ENCODE data around the gene THTPA.

Gene THTPA

GRCh38 chr14:23564181-23564812, 8.2 kb downstream of the THTPA start:
- DNase-seq (ENCODE audit: low read depth, low spot score), result no peak
- H3K4me3 ChIP-seq (ENCODE audit: low read length), result no peak overlapping the region

DNA sequence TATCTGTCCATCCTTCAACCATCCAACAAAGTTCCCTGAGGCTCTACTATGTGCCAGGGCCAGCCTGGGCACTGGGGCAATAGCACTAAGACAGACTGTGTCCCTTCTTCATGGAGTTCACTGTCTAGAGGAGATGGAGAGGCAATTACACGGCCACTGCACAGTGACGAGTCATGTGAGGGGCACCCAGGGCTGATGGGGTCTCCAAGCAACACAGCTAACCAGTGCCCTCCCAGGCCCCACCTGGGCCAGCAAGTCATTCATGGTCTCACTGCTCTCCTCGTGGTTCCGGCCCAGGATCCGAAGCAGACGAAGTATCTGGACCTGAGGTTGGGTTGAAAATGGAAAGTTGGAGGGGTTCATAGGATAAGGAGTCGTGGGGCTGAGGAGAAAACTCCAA, 8.8 kb downstream of the THTPA start:
- no peak overlapping the region for H3K4me3 ChIP-seq (ENCODE audit: low read length)
- DNase-seq (ENCODE audit: low read depth, low spot score), result no peak

GRCh38 chr14:23565626-23566025, 9.6 kb downstream of the THTPA start:
- no peak for DNase-seq (ENCODE audit: low read depth, low spot score)
- no peak overlapping the region for H3K4me3 ChIP-seq (ENCODE audit: low read length)

DNA sequence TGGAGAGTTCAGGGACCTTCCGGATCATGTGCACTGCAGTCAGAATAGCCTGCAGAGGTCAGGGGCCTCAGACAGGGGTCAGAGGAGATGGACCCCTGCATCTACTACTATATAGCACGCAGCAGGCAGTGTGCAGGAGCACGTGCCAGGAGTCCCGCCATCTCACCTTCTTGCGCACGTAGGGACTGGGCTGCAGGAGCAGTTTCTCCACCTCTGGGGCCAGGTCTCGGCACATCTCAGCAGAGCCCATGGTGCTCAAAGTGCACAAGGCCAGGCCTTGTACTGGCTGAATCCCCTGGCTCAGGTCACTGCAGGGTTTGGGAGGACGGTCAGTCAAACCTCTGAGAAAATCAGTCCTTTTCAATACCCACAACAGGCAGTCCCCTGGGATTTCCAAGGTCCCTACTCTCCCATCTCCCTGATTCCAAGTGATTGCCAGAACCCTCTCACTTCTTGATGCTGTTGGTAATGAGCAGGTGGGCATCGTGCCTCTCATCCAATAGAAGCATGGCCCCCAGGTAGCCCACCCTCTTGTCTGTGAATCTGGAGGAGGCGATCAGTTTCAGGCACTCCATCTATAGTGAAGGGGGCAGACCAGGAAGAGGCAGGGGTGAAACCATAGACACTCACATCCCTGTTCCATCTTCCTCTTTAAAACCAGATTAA, 10.2 kb downstream of the THTPA start:
- peak overlapping the region; percentile 83 for H3K4me3 ChIP-seq (ENCODE audit: low read length)
- no peak for DNase-seq (ENCODE audit: low read depth, low spot score)

- H3K4me3 ChIP-seq (ENCODE audit: low read length), result peak overlapping the region; percentile 83
- DNase-seq (ENCODE audit: low read depth, low spot score), result no peak
These were observed 10.7 kb downstream of the THTPA start for GRCh38 chr14:23566778-23567185.

- peak; percentile 81 for DNase-seq (ENCODE audit: low read depth, low spot score)
- H3K4me3 ChIP-seq (ENCODE audit: low read length), result peak within 1 kb of the TSS; percentile 83
These were observed 11.3 kb downstream of the THTPA start, which contains the start of gene AP1G2 for GRCh38 chr14:23567186-23568020. Gene AP1G2, minus strand, starts transcription at chr14:23567791. Its CDS starts 477 bp downstream, at chr14:23567314.

DNA sequence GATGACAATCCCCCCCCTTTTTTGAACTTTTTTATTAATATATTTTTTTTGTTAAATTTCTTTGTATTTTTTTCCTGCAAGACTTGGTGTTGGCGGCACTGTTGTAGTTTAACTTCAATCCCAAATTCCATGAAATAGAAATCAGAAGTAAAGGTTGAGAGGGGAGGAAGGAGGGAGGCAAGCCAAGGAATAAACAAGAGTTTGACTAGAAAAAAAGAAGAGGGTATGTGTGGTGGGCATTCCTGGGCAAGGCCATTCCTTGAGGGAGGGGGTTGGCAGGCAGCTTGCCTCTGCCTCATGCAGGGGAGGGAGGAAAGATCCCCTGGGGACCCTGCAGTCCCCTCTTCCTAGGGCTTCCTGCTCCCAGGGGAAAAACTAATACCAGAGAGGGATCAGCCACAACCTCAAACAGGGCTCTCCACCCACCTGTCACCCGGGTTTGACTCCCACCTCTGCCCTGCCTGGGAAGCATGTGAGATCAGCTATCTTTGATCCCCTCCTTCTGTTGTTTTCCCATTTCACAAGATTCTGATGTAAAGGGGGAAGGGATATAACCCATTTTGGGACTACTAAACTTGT, 12.0 kb downstream of the THTPA start:
- peak overlapping the region; percentile 83 for H3K4me3 ChIP-seq (ENCODE audit: low read length)
- no peak for DNase-seq (ENCODE audit: low read depth, low spot score)

DNA sequence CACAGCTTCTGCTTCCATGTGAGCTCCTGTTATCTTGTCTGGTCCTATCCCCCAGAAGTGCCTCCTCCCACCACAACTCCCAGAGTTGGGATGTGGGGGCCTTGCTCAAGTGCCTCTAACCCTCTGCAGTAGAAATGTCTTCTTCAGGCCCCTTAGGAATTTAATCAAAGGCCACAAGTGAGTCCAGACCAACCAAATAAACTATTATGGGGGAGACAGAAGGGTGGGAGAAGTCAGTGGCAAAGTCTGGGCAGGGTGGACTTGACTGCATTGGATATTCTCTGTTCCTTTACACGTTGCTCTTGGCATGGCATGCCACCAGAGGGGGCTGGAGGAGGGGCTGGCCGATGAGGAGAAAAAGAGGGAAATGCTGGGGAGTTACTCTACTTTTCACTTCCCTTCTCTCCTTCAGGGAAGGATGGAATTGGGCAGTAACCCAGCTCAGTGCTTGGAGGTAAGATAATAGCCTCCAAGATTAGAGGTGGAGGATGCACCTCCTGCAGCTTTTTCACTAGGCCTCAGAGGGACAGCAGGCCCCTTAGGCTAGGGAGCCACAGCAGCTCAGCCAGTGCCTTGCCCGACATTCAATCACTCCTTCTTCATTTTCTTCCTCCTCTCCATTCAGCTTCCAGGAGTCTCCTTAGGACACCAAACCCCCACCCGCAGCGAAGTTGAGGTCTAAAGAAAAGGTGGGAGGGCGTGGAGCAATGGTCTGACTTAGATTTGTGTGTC, 12.7 kb downstream of the THTPA start:
- no peak for DNase-seq (ENCODE audit: low read depth, low spot score)
- H3K4me3 ChIP-seq (ENCODE audit: low read length), result no peak overlapping the region

DNA sequence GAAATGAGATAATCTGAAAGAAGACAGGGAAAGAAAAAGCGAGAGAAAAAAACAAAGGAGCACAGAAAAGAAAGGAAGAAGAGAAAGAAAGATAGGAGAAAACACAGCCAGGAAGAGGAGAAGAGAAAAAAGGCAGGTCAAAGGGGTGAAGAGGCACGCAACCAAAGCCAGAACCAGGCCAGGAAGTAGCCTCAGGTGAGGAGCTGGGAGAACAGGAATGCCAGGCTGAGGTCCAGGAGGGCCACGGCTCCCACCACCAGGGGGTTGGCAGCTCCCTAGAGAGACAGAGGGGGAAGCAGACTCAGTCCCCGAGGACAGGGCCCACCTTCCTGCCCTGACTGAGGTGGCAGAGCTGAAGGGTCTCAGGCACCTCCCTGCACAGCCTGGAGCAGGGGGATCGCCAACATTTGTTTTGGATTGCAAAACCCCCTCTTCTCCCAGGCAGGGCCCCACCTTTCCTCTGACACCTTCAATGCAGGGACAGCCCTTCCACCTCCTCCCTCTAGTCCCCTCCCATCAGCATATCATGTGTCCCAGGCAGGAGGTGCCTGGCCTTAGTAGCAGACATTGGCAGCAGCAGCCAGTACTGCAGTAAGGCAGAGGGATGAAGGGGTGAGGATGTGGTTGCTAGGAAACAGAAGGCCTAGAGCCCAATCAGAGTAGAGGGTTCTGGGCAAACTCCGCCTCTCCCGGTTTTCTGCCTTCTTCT, 13.5 kb downstream of the THTPA start:
- no peak overlapping the region for H3K4me3 ChIP-seq (ENCODE audit: low read length)

DNA sequence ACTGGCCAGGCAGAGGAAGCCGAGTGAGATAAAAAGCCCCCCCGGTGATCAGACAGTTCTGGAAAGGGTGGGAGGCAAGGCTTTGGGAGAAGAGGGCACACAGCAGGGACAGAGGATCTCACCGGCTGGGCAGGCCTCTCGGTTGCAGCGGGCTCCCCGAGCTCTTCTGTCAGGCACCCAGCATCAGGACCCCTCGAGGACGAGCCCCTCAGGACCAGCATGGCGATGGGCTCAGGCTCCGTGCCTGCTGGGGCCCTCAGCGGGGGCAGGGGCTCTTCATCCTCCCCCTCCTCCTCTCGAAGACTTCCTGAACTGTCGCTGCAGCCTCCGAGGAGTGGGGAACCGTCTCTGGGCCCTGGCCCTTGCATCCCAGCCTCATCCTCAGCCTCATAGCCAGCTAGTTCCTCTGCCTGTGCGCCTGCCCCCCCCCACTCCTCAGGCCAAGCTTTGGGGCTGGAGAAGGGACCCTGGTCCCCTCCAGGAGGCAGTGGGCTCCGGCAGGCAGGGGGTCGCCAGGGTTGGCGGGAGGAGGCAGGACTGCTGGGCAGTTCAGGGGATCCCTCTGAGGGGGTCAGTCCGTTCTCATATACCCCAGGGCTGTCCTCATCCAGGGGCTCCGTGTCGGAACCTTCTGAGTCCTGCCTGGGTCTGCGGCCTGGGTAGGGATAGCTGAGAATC, 14.9 kb downstream of the THTPA start:
- H3K4me3 ChIP-seq (ENCODE audit: low read length), result no peak overlapping the region

More for the DNA sequence above, 13.5 kb downstream of the THTPA start:
- DNase-seq (ENCODE audit: low read depth, low spot score), result peak; percentile 43

DNA sequence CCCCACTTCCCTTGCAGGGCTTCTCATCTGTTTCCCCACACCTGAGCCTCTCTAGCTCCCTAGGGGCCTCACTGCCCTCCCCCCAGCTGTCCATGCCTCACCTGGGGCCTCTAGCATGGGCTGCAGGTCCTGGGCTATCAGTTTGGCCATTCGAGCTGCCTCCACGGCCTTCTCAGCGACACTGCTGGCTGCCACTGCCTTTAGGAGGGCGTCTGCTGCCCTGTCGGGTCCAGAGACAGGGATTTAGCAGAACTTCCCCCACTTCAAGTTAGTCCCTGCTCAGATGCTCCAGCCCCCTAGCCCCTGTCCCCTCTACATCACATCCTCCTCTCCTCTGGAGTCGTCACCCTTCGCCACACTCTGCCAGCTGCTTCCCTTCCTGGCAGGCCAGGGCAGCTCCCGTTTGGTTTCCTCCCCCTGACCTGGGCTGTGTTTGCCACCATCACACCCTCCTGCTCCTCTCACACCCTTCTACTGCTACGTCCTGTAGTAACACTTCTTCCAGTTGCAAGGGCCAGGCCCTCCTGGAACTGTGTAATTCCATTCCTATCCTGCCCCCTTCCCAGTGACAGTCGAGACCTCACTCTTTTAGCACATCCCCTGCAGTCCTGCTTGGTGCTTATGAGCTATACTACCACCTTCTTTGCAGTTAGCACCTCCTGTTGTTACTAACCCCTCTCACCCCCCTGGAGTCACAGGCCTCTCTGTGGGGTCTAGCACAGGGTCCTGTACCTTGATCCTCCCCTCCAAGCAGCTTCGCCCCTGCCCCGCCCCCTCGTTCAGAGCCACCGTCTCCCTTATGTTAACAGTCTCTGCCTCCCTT, 15.8 kb downstream of the THTPA start:
- no peak for DNase-seq (ENCODE audit: low read depth, low spot score)
- no peak overlapping the region for H3K4me3 ChIP-seq (ENCODE audit: low read length)

More for the DNA sequence above, 14.9 kb downstream of the THTPA start:
- DNase-seq (ENCODE audit: low read depth, low spot score), result no peak

- DNase-seq (ENCODE audit: low read depth, low spot score), result no peak
- no peak overlapping the region for H3K4me3 ChIP-seq (ENCODE audit: low read length)
These were observed 16.4 kb downstream of the THTPA start for GRCh38 chr14:23572524-23572828.

DNA sequence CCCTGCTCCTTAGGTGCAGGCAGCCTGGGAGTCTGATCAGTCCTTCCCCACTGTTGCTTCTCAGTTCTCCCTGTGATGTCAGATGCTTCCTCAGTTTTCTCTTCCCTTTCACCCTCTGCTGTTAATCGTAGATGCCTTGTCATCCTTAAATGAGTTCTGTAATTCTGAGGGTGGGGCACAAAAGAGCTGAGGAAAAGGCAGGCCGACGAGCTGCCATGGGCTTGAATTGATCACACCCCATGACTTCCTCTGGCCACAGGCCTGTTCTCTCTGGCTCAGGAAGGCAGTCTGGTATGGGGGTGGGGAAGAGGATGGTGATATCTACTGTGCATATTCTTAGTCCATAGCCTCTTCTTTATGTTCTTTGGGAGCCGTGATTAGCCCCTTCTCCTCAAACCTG, 16.8 kb downstream of the THTPA start:
- no peak for DNase-seq (ENCODE audit: low read depth, low spot score)
- H3K4me3 ChIP-seq (ENCODE audit: low read length), result no peak overlapping the region

DNA sequence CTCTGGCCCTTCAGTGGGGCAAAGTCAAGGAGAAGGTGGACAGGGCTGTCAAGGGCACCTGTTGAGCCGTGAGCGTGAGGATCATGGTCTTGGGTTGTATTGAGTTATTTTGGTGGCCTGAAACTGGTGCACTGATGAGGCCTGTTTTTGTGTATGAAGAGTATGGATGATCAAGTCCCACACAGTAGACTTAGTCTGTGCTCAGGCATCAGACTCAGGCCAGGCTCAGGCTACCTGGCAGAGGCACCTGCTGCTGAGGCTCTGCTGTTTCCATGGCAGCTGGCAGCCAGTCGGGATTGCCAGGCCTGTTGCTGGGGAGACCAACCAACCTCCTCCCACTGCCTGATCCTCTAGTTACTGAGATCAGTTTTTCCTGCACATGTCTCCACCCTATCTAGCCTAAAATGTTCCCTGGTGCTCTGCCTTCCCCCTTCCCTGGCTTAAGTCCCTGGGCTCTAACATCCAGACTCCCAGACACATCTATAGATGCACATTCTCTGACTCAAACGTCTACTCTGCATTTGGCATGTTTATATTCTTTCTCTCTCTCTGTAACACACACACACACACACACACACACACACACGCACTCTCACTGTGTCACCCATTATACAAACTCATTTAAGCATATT, 17.4 kb downstream of the THTPA start:
- H3K4me3 ChIP-seq (ENCODE audit: low read length), result no peak overlapping the region
- no peak for DNase-seq (ENCODE audit: low read depth, low spot score)

GRCh38 chr14:23577004-23577681, 21.1 kb downstream of the THTPA start:
- no peak for DNase-seq (ENCODE audit: low read depth, low spot score)
- no peak overlapping the region for H3K4me3 ChIP-seq (ENCODE audit: low read length)

- DNase-seq (ENCODE audit: low read depth, low spot score), result no peak
- no peak overlapping the region for H3K4me3 ChIP-seq (ENCODE audit: low read length)
These were observed 21.8 kb downstream of the THTPA start for GRCh38 chr14:23577710-23578392.
